IPS DF 4.7 (cell line): Measurements from ENCODE around the gene MYO7A.

Experiments used
- DNase-seq: peaks from one replicate; pipeline ENCODE4 v3.0.0-alpha.2; 2013; ENCODE audit warnings: low spot score; ENCODE audit errors: extremely low read depth

MYO7A gene

GRCh38 chr11:77200351-77201268 is 72.6 kb downstream of the MYO7A start:
- DNase-seq: no peak

- no peak for DNase-seq
Observed at GRCh38 chr11:77201370-77201769, 73.3 kb downstream of the MYO7A start.

GRCh38 chr11:77201991-77202841 is 74.2 kb downstream of the MYO7A start:
- DNase-seq: no peak

- no peak for DNase-seq
Observed at GRCh38 chr11:77202941-77203900, 75.2 kb downstream of the MYO7A start.

- DNase-seq: no peak
Observed at GRCh38 chr11:77203901-77204753, 76.1 kb downstream of the MYO7A start.

GRCh38 chr11:77204754-77205466 is 76.9 kb downstream of the MYO7A start:
- no peak for DNase-seq

GRCh38 chr11:77205467-77206263 is 77.6 kb downstream of the MYO7A start:
- DNase-seq: no peak

GRCh38 chr11:77206264-77207018 is 78.4 kb downstream of the MYO7A start:
- no peak for DNase-seq

- DNase-seq: no peak
Observed at GRCh38 chr11:77207019-77207485, 79.0 kb downstream of the MYO7A start.

- DNase-seq: no peak
Observed at GRCh38 chr11:77207618-77208313, 79.7 kb downstream of the MYO7A start.

GRCh38 chr11:77208535-77208934 is 80.5 kb downstream of the MYO7A start:
- no peak for DNase-seq

- DNase-seq: no peak
Observed at GRCh38 chr11:77209663-77210062, 81.6 kb downstream of the MYO7A start.

GRCh38 chr11:77211040-77211451 is 83.0 kb downstream of the MYO7A start:
- no peak for DNase-seq

- DNase-seq: no peak
Observed at GRCh38 chr11:77211594-77212251, 83.7 kb downstream of the MYO7A start.

- DNase-seq: no peak
Observed at GRCh38 chr11:77212314-77213007, 84.4 kb downstream of the MYO7A start.

GRCh38 chr11:77213029-77213579 is 85.1 kb downstream of the MYO7A start:
- no peak for DNase-seq
